VCaP (cell line): ENCODE data around the gene KCNQ5.

ENCODE experiments used
- H3K27ac ChIP-seq: fragments of 450-650 bp; 2 replicates; pipeline ENCODE4 v1.5.1; 2017
- TF ChIP-seq, protein P1 (sequence below): fragments of 450-650 bp; conservative IDR thresholded peaks from 2 replicates; pipeline ENCODE4 v1.5.1; 2017; ENCODE audit warnings: mild to moderate bottlenecking, moderate library complexity

KCNQ5 gene

DNA sequence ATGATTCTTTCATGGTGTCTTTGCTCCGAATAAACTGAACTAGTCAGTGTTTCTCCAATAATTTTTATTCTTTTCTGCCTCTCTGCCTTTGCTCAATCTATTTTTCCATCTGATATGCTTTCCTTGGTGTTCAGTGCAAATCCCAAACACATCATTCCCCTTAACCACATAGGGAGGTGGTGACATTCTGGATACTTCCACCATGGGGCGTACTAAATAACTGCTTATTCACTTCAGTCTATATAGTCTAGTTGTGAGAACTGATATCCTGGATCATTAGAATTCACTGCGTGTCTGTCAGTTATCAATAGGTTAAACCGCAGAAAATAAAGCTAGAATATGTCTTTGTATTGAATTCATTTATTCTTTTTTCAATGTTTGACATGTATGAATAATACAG, 83.1 kb downstream of the KCNQ5 start:
- TF ChIP-seq, protein P1, sequence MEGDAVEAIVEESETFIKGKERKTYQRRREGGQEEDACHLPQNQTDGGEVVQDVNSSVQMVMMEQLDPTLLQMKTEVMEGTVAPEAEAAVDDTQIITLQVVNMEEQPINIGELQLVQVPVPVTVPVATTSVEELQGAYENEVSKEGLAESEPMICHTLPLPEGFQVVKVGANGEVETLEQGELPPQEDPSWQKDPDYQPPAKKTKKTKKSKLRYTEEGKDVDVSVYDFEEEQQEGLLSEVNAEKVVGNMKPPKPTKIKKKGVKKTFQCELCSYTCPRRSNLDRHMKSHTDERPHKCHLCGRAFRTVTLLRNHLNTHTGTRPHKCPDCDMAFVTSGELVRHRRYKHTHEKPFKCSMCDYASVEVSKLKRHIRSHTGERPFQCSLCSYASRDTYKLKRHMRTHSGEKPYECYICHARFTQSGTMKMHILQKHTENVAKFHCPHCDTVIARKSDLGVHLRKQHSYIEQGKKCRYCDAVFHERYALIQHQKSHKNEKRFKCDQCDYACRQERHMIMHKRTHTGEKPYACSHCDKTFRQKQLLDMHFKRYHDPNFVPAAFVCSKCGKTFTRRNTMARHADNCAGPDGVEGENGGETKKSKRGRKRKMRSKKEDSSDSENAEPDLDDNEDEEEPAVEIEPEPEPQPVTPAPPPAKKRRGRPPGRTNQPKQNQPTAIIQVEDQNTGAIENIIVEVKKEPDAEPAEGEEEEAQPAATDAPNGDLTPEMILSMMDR, result peak; percentile 47
- no peak overlapping the region for H3K27ac ChIP-seq

DNA sequence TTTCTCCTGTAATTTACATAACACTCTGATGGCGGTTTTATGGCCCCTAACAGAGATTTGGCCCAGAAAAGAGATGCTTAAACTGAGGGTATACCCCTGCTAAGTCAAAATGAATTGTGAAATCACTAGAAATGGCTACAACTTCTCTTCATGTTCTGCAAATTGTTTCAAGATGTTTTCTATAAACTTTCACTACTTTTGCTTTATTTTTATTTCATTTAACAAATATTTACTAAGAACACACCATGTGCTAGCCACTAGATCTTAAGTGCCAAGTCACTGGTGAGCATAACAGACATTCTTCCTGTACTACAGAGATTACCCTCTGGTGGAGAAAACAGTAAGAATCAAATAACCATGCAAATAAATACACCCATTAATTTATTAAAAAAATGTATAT, 87.6 kb downstream of the KCNQ5 start:
- TF ChIP-seq, protein P1, result no peak
- H3K27ac ChIP-seq, result no peak overlapping the region

DNA sequence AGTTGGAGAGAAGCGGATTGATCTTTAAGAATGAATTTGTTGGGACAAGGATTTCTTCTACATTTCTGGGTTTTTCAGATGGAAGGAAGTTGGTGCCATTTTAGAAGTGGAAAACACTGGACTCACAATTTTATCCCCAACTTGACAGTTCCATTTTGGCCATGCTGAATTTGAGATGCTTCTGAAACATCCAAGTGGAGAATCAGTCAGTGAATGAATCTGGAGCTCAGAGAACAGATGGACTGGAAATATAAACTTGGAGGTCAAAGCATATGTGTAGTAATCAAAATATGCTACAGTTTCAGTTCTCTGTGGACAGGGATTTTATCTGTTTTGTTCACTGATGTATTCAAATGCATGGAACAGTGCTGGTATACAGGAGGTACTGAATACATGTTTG, 89.9 kb downstream of the KCNQ5 start:
- H3K27ac ChIP-seq, result no peak overlapping the region
- TF ChIP-seq, protein P1, result no peak

DNA sequence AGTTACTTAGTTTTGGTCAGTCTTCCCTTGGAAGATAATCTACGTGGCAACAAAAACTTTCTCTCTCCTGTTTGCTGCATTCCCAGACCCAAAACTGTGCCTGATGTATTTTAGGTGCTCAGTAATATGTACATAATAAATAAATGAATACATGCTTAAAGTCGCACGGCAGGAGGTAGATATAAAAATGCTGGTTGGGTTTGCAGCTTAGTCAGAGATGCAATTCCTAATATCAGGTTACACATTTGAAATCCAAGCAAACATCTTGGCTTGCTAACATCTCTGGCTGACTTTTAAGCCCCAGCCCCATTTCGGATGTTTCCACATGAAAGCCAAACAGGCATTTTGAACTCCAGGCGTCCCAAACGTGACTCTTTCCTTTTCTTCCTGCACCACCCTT, 91.0 kb downstream of the KCNQ5 start:
- TF ChIP-seq, protein P1, result no peak
- H3K27ac ChIP-seq, result no peak overlapping the region

DNA sequence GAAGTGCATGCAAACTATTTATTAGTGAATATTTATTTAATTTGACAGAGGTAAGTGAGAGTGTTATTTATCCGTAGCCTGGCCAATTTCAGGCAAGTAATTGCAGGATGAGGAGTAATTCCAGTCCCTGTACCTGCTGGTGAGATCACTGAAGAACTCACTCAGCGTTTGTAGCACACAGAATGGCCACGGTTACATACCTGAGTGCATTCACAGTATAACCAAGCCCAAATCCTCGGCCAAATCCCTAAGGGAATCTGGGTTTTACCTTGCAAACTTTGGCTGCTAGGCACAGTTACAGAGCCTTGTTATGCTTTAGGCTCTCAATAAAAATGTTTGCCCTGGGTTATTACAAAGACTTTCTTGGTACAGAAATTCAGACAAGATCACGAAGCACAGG, 93.3 kb downstream of the KCNQ5 start:
- TF ChIP-seq, protein P1, result no peak
- H3K27ac ChIP-seq, result no peak overlapping the region

DNA sequence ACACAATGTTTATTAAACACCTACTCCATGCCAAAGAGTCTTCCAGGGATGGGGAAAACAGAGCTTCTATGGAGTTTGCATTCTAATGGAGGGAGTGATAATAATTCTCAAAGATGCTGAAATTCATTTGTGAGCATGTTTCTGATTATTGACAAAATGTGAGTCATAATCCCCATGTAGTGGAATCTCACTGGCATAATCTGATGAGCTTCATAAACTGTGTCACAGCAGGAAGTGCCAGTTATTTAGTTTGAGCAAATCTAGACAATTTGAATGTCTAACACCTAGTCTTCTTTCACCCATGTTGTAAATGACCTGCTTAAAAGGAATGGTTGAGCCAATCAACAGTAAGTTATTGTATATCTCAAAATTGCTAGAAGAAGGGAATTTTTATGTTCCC, 95.1 kb downstream of the KCNQ5 start:
- H3K27ac ChIP-seq, result no peak overlapping the region
- TF ChIP-seq, protein P1, result no peak

DNA sequence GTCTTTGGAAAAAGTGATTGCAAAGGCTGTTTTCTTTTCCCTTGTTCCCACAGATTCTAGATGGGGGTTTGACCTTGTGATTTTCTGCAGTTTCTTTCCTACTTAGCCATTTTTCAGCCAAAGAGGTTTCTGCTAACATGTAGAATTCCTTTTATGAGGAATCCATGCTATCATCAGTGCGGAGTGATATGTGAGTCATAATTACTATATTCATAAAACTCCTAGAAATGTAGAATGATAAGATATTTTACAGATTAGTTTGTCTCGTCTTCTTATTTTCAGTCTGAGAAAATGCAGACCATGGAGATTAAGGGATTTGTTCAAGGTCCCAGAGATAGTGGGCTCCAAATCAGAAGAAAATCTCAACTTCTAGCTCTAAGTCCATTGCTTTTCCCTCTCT, 98.6 kb downstream of the KCNQ5 start:
- TF ChIP-seq, protein P1, result no peak
- no peak overlapping the region for H3K27ac ChIP-seq

DNA sequence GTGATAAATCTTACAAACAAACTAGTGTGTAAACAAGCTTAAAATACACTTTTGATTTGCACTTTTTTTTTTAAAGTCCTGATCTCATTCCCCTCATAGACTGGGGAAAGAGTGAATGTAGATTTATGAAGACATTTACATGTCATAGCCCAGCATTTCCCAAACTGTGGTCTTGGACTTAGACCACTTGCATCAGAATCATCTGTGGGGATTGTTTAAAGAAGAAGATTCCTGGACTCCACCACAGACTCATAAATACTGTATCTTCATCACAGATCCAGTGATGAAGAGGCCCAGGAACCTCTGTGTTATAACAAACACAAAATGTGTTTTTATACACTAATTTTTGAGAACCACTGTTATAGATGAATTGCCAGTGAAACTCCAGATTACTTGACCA, 99.5 kb downstream of the KCNQ5 start:
- TF ChIP-seq, protein P1, result no peak
- H3K27ac ChIP-seq, result no peak overlapping the region
